ENCODE data around the gene IQCH. TPM values are rescaled to one million over a fixed set of nuclear protein-coding genes. Genes with fewer than 3 reads are reported as not detected.
A peak's percentile ranks its signal among the peaks of the same experiment; 100 is the strongest.

The IQCH gene
- polyA plus RNA-seq, 1 donor = 0.97 TPM

DNA sequence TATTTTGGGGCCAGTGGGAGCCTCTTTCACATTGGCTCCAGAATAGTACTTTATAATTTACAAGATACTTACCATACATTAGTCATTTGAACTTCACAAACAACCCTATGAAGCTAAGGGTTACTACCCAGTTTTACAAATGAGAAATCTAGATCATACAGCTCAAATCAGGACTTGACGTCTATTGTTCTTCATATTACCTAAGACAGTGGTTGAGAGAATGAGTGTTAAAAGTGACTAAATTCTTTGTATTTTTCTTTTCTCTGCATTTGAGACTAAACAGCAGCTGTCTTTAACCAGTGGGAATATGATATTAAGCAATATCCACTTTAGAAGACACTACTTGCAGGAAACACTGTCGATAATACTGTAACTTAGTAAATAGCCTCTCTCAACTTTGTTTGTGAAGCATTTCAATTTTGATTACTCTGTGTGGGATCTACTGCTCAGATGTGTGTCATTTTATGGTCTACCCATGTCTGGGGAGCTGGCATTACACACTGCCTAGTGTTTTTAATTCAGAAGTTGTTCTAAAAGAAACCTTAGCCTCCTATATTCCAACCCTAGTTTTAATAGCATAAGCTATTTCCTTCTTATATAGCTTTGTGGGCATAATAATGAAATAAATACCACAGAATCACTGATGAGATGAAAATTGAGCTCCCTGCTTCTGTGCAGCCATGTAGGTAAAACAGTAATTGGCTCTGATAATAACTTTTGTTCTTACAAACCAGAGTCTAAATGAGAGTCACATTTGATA, 45.9 kb downstream of the IQCH start:
- Histone ChIP-seq H3K27ac (ENCODE audit: low read length) (no peak overlapping the region), H3K4me1 (ENCODE audit: control insufficient read depth, insufficient read depth, low read length) (no peaks in the 10 kb centered on the region), H3K27me3 (ENCODE audit: control insufficient read depth, insufficient read depth, low read length) (no peaks in the 10 kb centered on the region), H3K36me3 (ENCODE audit: control insufficient read depth, insufficient read depth, low read length) (no peaks in the 10 kb centered on the region), H3K9me3 (ENCODE audit: control insufficient read depth, low read depth, low read length) (no peaks in the 10 kb centered on the region), H3K4me3 (ENCODE audit: low read length) (no peak overlapping the region)
- no peak for DNase-seq
- no CpG with 5 or more reads among the region's 2 CpGs for WGBS (ENCODE audit: insufficient coverage, low lambda C conversion rate)

DNA sequence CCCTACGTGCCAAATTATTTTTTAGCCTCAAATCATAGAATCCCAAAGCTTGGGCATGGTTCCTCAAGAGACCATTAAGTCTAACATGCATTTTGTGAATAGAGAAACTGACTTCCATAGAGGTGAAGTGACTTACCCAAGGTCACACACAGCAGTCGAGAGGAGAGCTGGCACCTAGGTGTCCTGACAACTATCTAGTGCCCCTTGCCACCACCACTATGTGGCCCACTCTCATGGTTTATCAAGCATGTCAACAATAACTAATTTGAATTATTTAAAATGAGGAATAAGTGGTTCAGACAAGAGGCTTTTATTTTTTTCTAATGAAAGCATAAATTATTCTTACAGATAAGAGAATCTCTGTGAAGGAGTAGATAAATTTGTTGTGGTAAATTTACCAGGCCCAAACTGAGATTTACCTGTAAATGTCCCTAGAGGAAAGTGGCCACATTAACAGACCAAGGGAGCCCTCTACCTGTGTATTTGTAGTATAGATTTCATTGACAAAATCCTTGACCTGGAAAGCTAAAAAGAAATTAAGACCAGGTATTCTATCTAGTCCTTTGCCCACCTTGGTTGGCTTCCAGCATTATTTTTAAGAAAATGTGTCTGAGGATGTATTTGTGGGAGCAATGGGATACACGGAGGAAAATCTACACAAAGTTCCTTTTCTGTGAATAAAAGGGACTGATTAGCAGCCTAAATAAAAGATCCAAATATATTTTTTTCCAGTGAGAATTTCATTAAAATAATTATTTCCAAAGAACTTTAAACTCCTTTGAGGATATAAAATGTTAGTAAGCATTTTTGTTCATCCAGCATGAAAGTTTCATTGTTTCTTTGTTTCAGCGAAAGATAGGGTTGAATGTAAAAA, 49.1 kb downstream of the IQCH start:
- Histone ChIP-seq H3K4me1 (ENCODE audit: control insufficient read depth, insufficient read depth, low read length) (no peaks in the 10 kb centered on the region), H3K27me3 (ENCODE audit: control insufficient read depth, insufficient read depth, low read length) (no peaks in the 10 kb centered on the region), H3K4me3 (ENCODE audit: low read length) (no peak overlapping the region), H3K36me3 (ENCODE audit: control insufficient read depth, insufficient read depth, low read length) (no peaks in the 10 kb centered on the region), H3K27ac (ENCODE audit: low read length) (no peak overlapping the region), H3K9me3 (ENCODE audit: control insufficient read depth, low read depth, low read length) (no peaks in the 10 kb centered on the region)
- peak; percentile 9 to 23 for DNase-seq
- WGBS (ENCODE audit: insufficient coverage, low lambda C conversion rate) = 50% methylated on average over 2 of the region's 4 CpGs

DNA sequence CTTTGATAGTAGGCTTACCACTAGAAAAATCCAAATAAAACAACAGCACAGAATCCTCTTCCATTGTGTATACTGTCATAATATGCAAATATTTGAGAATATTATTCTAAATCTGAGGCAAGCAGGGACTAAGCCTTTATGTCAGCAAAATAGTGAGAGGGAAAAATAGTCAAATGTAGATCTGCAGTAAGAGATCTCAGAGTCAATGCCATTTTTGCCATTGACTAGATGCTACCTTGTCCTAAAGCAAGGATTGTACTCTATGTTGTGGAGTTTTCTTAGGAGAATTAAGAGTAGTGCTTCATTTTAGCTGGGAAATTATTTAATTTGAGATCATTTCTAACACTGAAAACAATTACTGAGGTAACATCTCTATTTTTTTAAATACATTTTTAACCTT, 50.2 kb downstream of the IQCH start:
- no peaks in the 10 kb centered on the region for H3K9me3 ChIP-seq (ENCODE audit: control insufficient read depth, low read depth, low read length)
- H3K4me3 ChIP-seq (ENCODE audit: low read length) = no peak overlapping the region
- H3K27me3 ChIP-seq (ENCODE audit: control insufficient read depth, insufficient read depth, low read length) = no peaks in the 10 kb centered on the region
- no peaks in the 10 kb centered on the region for H3K4me1 ChIP-seq (ENCODE audit: control insufficient read depth, insufficient read depth, low read length)
- H3K36me3 ChIP-seq (ENCODE audit: control insufficient read depth, insufficient read depth, low read length) = no peaks in the 10 kb centered on the region
- DNase-seq = no peak
- H3K27ac ChIP-seq (ENCODE audit: low read length) = no peak overlapping the region

DNA sequence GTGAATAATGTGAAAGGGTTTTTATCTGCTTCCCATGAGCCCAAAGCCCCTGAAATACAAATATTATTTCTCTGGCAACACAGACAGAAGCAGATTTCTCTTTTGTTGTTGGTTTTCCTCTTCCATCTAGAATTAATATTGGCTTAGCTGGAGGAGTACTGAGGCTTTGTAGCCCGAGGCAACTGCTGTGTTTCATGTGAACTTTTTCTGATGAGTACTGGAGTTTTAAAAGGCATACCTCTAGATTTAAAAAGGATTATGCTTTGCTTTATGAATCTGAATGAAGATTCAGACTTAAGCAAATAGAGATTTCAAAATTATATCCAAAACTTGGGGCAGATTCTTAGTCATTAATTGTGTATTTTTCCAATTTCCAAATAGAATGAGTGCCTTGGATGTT, 50.9 kb downstream of the IQCH start:
- Histone ChIP-seq H3K27me3 (ENCODE audit: control insufficient read depth, insufficient read depth, low read length) (no peaks in the 10 kb centered on the region), H3K27ac (ENCODE audit: low read length) (no peak overlapping the region), H3K4me3 (ENCODE audit: low read length) (no peak overlapping the region), H3K9me3 (ENCODE audit: control insufficient read depth, low read depth, low read length) (no peaks in the 10 kb centered on the region), H3K36me3 (ENCODE audit: control insufficient read depth, insufficient read depth, low read length) (no peaks in the 10 kb centered on the region), H3K4me1 (ENCODE audit: control insufficient read depth, insufficient read depth, low read length) (no peaks in the 10 kb centered on the region)
- DNase-seq = no peak
- no CpG with 5 or more reads among the region's 1 CpG for WGBS (ENCODE audit: insufficient coverage, low lambda C conversion rate)

DNA sequence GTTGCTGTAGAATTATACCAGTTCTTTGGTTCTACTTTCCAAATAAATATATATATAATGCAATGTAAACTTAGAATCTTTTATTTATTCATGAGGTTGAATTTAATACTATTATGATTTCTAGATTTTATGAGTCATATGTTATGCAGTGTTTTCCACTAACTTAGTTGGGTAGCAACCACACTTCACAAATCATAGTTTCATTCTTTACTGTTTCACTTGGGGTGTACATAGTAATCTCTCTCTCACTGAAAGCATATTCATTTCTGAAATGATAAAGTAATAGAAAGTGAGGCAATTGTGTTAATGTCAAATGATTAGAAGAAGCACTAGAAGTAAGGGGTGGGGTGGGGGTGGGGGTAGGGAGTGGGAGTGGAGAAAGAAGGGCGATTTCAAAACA, 52.6 kb downstream of the IQCH start:
- Histone ChIP-seq H3K27me3 (ENCODE audit: control insufficient read depth, insufficient read depth, low read length) (no peaks in the 10 kb centered on the region), H3K4me1 (ENCODE audit: control insufficient read depth, insufficient read depth, low read length) (no peaks in the 10 kb centered on the region), H3K36me3 (ENCODE audit: control insufficient read depth, insufficient read depth, low read length) (no peaks in the 10 kb centered on the region), H3K4me3 (ENCODE audit: low read length) (no peak overlapping the region), H3K27ac (ENCODE audit: low read length) (no peak overlapping the region), H3K9me3 (ENCODE audit: control insufficient read depth, low read depth, low read length) (no peaks in the 10 kb centered on the region)
- WGBS (ENCODE audit: insufficient coverage, low lambda C conversion rate) = no CpG with 5 or more reads among the region's 1 CpG
- no peak for DNase-seq

DNA sequence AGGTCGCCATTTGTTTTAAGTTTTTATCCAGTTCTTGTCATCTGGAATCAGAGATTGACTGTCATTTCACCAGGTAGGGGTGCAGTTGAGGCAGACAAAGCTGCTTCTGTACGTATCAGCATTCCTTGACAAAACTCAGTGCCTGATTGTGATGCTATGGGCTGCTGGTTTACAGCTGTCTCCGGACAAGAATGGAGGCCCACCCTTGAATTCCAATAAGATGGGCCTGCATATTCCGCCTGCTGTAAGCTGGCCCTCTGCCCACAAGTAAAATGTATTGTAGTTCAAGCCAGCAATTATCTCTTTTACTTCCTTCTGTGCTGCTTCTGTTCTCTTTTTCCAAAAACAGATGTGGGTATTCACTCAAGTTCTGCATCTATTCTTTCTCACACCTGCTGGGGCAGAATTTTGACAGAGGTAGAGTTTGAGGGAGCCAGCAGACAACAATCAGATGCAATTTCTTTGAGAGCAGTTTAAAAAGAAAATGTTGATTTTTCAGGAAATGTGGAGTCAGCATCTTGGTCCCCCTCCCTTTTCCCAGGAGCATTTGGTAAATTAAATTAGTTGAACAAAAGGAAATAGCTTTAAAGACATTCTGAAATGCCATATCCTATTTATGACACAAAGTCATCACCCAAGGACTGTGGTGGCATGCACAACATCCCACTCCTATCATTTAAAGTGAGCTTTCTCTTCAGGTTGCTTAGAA, 53.5 kb downstream of the IQCH start:
- H3K4me3 ChIP-seq (ENCODE audit: low read length) = no peak overlapping the region
- no peak for DNase-seq
- no peak overlapping the region for H3K27ac ChIP-seq (ENCODE audit: low read length)
- H3K4me1 ChIP-seq (ENCODE audit: control insufficient read depth, insufficient read depth, low read length) = no peaks in the 10 kb centered on the region
- no peaks in the 10 kb centered on the region for H3K9me3 ChIP-seq (ENCODE audit: control insufficient read depth, low read depth, low read length)
- no peaks in the 10 kb centered on the region for H3K36me3 ChIP-seq (ENCODE audit: control insufficient read depth, insufficient read depth, low read length)
- 80% methylated on average over 1 of the region's 4 CpGs for WGBS (ENCODE audit: insufficient coverage, low lambda C conversion rate)
- H3K27me3 ChIP-seq (ENCODE audit: control insufficient read depth, insufficient read depth, low read length) = no peaks in the 10 kb centered on the region

DNA sequence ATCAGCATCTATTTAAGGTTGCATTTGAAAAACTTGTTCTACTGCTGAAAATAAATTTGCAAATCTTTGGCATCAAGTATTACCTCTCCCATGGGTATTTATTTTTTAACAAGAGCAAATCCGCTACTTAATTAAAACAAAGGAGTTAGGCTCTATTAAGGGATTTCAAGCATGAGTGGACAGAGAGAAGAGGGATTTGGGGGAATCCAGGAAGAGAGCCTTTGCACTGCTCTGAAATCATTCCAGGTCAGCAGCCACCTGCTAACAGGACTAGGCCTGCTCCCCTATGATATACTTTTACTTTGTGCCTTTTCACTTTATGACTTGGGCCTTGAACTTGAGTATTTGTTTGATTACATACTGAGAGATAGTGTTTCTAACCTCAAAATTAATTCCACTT, 57.1 kb downstream of the IQCH start:
- Histone ChIP-seq H3K36me3 (ENCODE audit: control insufficient read depth, insufficient read depth, low read length) (no peaks in the 10 kb centered on the region), H3K27me3 (ENCODE audit: control insufficient read depth, insufficient read depth, low read length) (no peaks in the 10 kb centered on the region), H3K27ac (ENCODE audit: low read length) (no peak overlapping the region), H3K9me3 (ENCODE audit: control insufficient read depth, low read depth, low read length) (no peaks in the 10 kb centered on the region), H3K4me1 (ENCODE audit: control insufficient read depth, insufficient read depth, low read length) (no peaks in the 10 kb centered on the region), H3K4me3 (ENCODE audit: low read length) (no peak overlapping the region)
- WGBS (ENCODE audit: insufficient coverage, low lambda C conversion rate) = no CpG with 5 or more reads among the region's 1 CpG
- no peak for DNase-seq

DNA sequence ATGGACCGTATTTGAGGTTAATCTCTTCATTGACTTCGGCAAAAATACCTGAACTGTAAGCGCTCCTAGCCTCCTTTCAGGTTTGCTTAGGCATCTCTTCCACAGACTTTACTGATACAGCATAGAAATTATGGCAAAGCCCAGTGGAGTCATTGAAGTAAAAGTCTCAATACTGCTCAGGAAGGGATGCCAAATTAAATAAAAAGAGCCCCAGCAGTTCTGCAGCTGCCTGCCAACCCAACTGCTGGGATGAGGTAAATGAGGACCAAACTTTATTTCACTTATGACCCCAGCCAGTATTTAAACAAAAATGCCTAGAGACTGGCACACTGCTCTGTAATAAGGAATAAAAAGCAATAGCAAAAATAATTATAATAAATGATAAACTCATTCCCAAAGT, 65.4 kb downstream of the IQCH start:
- no CpG with 5 or more reads among the region's 3 CpGs for WGBS (ENCODE audit: insufficient coverage, low lambda C conversion rate)
- no peak overlapping the region for H3K27ac ChIP-seq (ENCODE audit: low read length)
- no peaks in the 10 kb centered on the region for H3K36me3 ChIP-seq (ENCODE audit: control insufficient read depth, insufficient read depth, low read length)
- H3K27me3 ChIP-seq (ENCODE audit: control insufficient read depth, insufficient read depth, low read length) = no peaks in the 10 kb centered on the region
- H3K4me3 ChIP-seq (ENCODE audit: low read length) = no peak overlapping the region
- no peak for DNase-seq
- peaks cover 4% of the 10 kb centered on the region for H3K9me3 ChIP-seq (ENCODE audit: control insufficient read depth, low read depth, low read length)
- no peaks in the 10 kb centered on the region for H3K4me1 ChIP-seq (ENCODE audit: control insufficient read depth, insufficient read depth, low read length)

DNA sequence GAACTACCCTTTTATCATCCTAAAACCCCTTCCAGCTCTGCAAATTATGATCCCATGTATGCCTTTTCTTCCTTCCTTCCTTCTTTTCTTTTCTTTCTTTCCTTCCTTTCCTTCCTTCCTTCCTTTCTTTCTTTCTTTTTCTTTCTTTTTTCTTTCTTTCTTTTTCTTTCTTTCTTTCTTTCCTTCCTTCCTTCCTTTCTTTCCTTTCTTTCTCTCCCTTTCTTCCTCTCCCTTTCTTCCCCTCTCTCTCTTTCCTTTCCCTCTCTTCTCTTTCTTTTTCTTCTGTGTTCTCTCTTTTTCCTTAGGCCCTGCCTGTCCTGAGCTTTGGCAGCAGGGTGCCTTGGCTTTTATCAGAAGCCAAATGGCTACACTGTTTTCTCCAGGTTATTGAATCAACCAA, 66.8 kb downstream of the IQCH start:
- Histone ChIP-seq H3K36me3 (ENCODE audit: control insufficient read depth, insufficient read depth, low read length) (no peaks in the 10 kb centered on the region), H3K4me3 (ENCODE audit: low read length) (no peak overlapping the region), H3K27ac (ENCODE audit: low read length) (no peak overlapping the region), H3K27me3 (ENCODE audit: control insufficient read depth, insufficient read depth, low read length) (no peaks in the 10 kb centered on the region), H3K9me3 (ENCODE audit: control insufficient read depth, low read depth, low read length) (peaks cover 4% of the 10 kb centered on the region), H3K4me1 (ENCODE audit: control insufficient read depth, insufficient read depth, low read length) (no peaks in the 10 kb centered on the region)
- no peak for DNase-seq

DNA sequence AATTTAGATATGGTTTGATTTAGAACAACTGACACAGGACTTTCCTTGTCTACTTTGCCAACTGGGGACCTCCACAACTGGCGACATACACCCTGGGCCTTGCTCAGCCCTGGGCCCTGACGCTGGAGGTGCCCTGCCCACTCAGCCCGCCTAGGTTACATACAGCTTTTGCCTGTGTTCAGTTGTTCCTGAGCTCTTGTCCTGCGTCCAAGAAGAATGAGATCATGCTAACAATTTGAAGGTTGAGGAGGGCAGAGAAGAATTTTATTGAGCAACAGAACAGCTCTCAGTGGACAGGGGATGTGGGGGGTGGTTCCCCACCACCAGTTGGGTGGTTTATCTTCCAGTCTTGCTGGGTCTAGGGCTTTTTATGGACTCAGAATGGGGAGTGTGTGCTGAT, 67.9 kb downstream of the IQCH start:
- no CpG with 5 or more reads among the region's 4 CpGs for WGBS (ENCODE audit: insufficient coverage, low lambda C conversion rate)
- H3K4me3 ChIP-seq (ENCODE audit: low read length) = no peak overlapping the region
- H3K27me3 ChIP-seq (ENCODE audit: control insufficient read depth, insufficient read depth, low read length) = no peaks in the 10 kb centered on the region
- H3K9me3 ChIP-seq (ENCODE audit: control insufficient read depth, low read depth, low read length) = peaks cover 4% of the 10 kb centered on the region
- no peak for DNase-seq
- H3K4me1 ChIP-seq (ENCODE audit: control insufficient read depth, insufficient read depth, low read length) = no peaks in the 10 kb centered on the region
- no peak overlapping the region for H3K27ac ChIP-seq (ENCODE audit: low read length)
- H3K36me3 ChIP-seq (ENCODE audit: control insufficient read depth, insufficient read depth, low read length) = no peaks in the 10 kb centered on the region
